B cell (primary cell): ENCODE measurements around the gene PAQR3. TPM values are rescaled to one million over a fixed set of nuclear protein-coding genes. Genes with fewer than 3 reads are reported as not detected.
A peak's percentile ranks its signal among the peaks of the same experiment; 100 is the strongest.

Experiments used
- ATAC-seq: fragments of 200-7000 bp; cut with Tn5 transposase; one replicate; pipeline ENCODE4 v1.10.0; 2021; ENCODE audit warnings: low read depth, mild to moderate bottlenecking, moderate number of reproducible peaks, moderate library complexity
- CTCF ChIA-PET: fragments of 350-600 bp; sonication (Branson Sonifier 250); formaldehyde crosslinking; loops from one replicate; lab custom pipeline; 2021; ENCODE audit warnings: antibody characterized with exemption, inconsistent platforms; lab: Charles Lee
- POLR2A ChIA-PET: fragments of 350-600 bp; sonication (Branson Sonifier 250); formaldehyde crosslinking; loops from one replicate; lab custom pipeline; 2021; ENCODE audit warnings: antibody characterized with exemption; lab: Charles Lee
- DNase-seq: peaks from one replicate; pipeline ENCODE4 v3.0.0; 2013
- H2AFZ ChIP-seq: 2 replicates; pipeline ENCODE4 v1.6.1; 2012; ENCODE audit warnings: mild to moderate bottlenecking, low read depth, low read length; ENCODE audit not compliant: insufficient read depth, poor library complexity, severe bottlenecking
- H3K27ac ChIP-seq, 2 donors: 1 replicate in 1 of 2; 2 replicates in 1 of 2; pipeline ENCODE4 v1.5.1; 2012 to 2013; ENCODE audit warnings: low read length in 2 of 2, mild to moderate bottlenecking in 2 of 2, moderate library complexity in 1 of 2
- H3K27me3 ChIP-seq, 4 experiments: fragments of 200-600 bp in 1 of 4; sonication (generic) in 1 of 4; replicated peaks in 1 of 4; 1 replicate in 2 of 4; 2 replicates in 2 of 4; pipeline versions ENCODE4 v1.6.1 to v1.7.0; 2013 to 2016; ENCODE audit warnings: low read length in 3 of 4, mild to moderate bottlenecking in 2 of 4, mixed read lengths in 1 of 4, moderate library complexity in 1 of 4; ENCODE audit not compliant: insufficient read depth in 4 of 4, control insufficient read depth in 3 of 4; ENCODE audit errors: control extremely low read depth in 1 of 4
- H3K36me3 ChIP-seq, 2 experiments: replicated peaks in 1 of 2; 1 replicate in 1 of 2; 2 replicates in 1 of 2; pipeline versions ENCODE4 v1.6.1 to v1.7.1; 2013; ENCODE audit warnings: low read length in 1 of 2; ENCODE audit not compliant: insufficient read depth in 2 of 2, control insufficient read depth in 1 of 2; ENCODE audit errors: control extremely low read depth in 1 of 2, extremely low read depth in 1 of 2
- H3K4me1 ChIP-seq, 2 donors: fragments of 200-600 bp in 1 of 2; sonication (generic) in 1 of 2; 1 replicate in 1 of 2; 2 replicates in 1 of 2; pipeline versions ENCODE4 v1.5.1 to v1.6.1; 2013 to 2017; ENCODE audit warnings: low read length in 2 of 2; ENCODE audit not compliant: control insufficient read depth in 2 of 2, insufficient read depth in 2 of 2
- H3K4me2 ChIP-seq: replicated peaks from 2 replicates; pipeline ENCODE3; 2012; ENCODE audit warnings: mild to moderate bottlenecking, low read depth, low read length; ENCODE audit not compliant: poor library complexity, severe bottlenecking
- H3K4me3 ChIP-seq, 5 experiments: fragments of 200-600 bp in 1 of 5; sonication (generic) in 1 of 5; 1 replicate in 3 of 5; 2 replicates in 2 of 5; pipeline versions ENCODE4 v1.5.1 to v1.7.0; 2011 to 2016; ENCODE audit warnings: low read length in 4 of 5, mild to moderate bottlenecking in 4 of 5, low read depth in 2 of 5, control low read depth in 1 of 5, moderate library complexity in 1 of 5; ENCODE audit not compliant: insufficient read depth in 1 of 5; ENCODE audit errors: control extremely low read depth in 1 of 5, extremely low read depth in 1 of 5
- H3K79me2 ChIP-seq: fragments of 200-600 bp; sonication (generic); one replicate; pipeline ENCODE4 v1.6.0; 2016; ENCODE audit warnings: low read length; ENCODE audit not compliant: control insufficient read depth, insufficient read depth
- H3K9ac ChIP-seq: fragments of 200-600 bp; sonication (generic); 2 replicates; pipeline ENCODE4 v1.6.1; 2017; ENCODE audit warnings: mild to moderate bottlenecking, low read length, moderate library complexity
- H3K9me3 ChIP-seq, 3 donors: one replicate each; pipeline versions ENCODE4 v1.6.1 to v1.7.1; 2013; ENCODE audit warnings: low read length in 2 of 3; ENCODE audit not compliant: control insufficient read depth in 2 of 3, insufficient read depth in 1 of 3; ENCODE audit errors: control extremely low read depth in 1 of 3
- H4K20me1 ChIP-seq: 2 replicates; pipeline ENCODE4 v1.6.0; 2012; ENCODE audit warnings: mild to moderate bottlenecking, low read length; ENCODE audit not compliant: insufficient read depth, control insufficient read depth, poor library complexity, severe bottlenecking
- H3K27ac Mint-ChIP-seq: one replicate; pipeline ENCODE4 v1.8.0; 2021; ENCODE audit warnings: mixed read lengths
- H3K27me3 Mint-ChIP-seq: one replicate; pipeline ENCODE4 v1.8.0; 2021; ENCODE audit warnings: mixed read lengths
- H3K4me1 Mint-ChIP-seq: one replicate; pipeline ENCODE4 v1.8.0; 2021; ENCODE audit warnings: mixed read lengths
- H3K4me3 Mint-ChIP-seq: one replicate; pipeline ENCODE4 v1.8.0; 2021; ENCODE audit warnings: mixed read lengths
- H3K9me3 Mint-ChIP-seq: one replicate; pipeline ENCODE4 v1.8.0; 2022; ENCODE audit warnings: mixed read lengths; ENCODE audit not compliant: insufficient read depth
- CTCF ChIP-seq: fragments of 200-600 bp; IDR thresholded peaks from one replicate; pipeline ENCODE4 v1.8.0; 2022; ENCODE audit warnings: antibody characterized with exemption, mild to moderate bottlenecking
- EZH2 ChIP-seq: IDR thresholded peaks from 2 replicates; pipeline ENCODE4 v1.6.1; 2012; ENCODE audit warnings: borderline replicate concordance, low read depth, mild to moderate bottlenecking, moderate library complexity, low read length; ENCODE audit not compliant: insufficient read depth, poor library complexity, severe bottlenecking
- WGBS: methylation state at CpG from one replicate; pipeline ENCODE4 v1.1.5; 2013; ENCODE audit warnings: missing lambda C conversion rate; ENCODE audit not compliant: insufficient coverage; 5-methylcytosine and 5-hydroxymethylcytosine counted together
- intact Hi-C: fragments of 100-400 bp; cut with micrococcal nuclease; formaldehyde crosslinking; loops from one replicate; pipeline ENCODE4 v1.10.0; 2022
- polyA plus RNA-seq: library from polyadenylated mRNA; depleted of rRNA; stranded (reverse); fragments of >200 nt; gene quantifications from 2 replicates; pipeline ENCODE4 v1.2.3, GENCODE V29; 2012
- total RNA-seq, 2 donors: library from RNA; stranded (reverse); fragments of 120-200 nt in 1 of 2; gene quantifications; 1 replicate in 1 of 2; 2 replicates in 1 of 2; pipeline versions ENCODE4 v1.2.3 to v1.2.4, GENCODE V29; 2013 to 2022

The PAQR3 gene
- total and polyA plus RNA-seq, 2 donors (not counting 1 experiment from before 2014, with no cell fraction given) = 5.3 to 12.6 TPM

GRCh38 chr4:78936989-78937388, 2.2 kb downstream of the PAQR3 start:
- POLR2A ChIA-PET = no interaction called here
- Histone ChIP-seq H3K9ac (no peak overlapping the region), H3K4me3 (no peak overlapping the region), H3K36me3 (peaks cover 0 to 3% of the 10 kb centered on the region in 2 experiments), H2AFZ (no peak overlapping the region), H3K27me3 (no peaks in the 10 kb centered on the region), H3K4me2 (no peak overlapping the region), H3K79me2 (peaks cover 5% of the 10 kb centered on the region), H3K27ac (no peak overlapping the region), H3K9me3 (no peaks in the 10 kb centered on the region), H3K4me1 (peaks cover 12 to 20% of the 10 kb centered on the region in 2 donors), H4K20me1 (no peaks in the 10 kb centered on the region)
- intact Hi-C loops = loop anchor here (5.0 kb wide), 3 partner anchors 160 to 1780 kb away; partner anchors contain the start of genes BMP2K and CCNG2
- CTCF ChIA-PET = no interaction called here
- H3K4me3 Mint-ChIP-seq = peak overlapping the region; percentile 13
- no peak overlapping the region for H3K27ac Mint-ChIP-seq
- ATAC-seq (no peak), DNase-seq (no peak)
- 93% methylated on average over 3 of the region's 4 CpGs for WGBS
- H3K9me3 Mint-ChIP-seq = no peaks in the 10 kb centered on the region
- peaks cover 1% of the 10 kb centered on the region for H3K27me3 Mint-ChIP-seq
- TF ChIP-seq CTCF (no peak), EZH2 (no peak)
- H3K4me1 Mint-ChIP-seq = peaks cover 26% of the 10 kb centered on the region

- no peaks in the 10 kb centered on the region for H3K9me3 ChIP-seq
- H3K27me3 Mint-ChIP-seq = no peaks in the 10 kb centered on the region
- no peak overlapping the region for H3K4me3 Mint-ChIP-seq
- no peak overlapping the region for H3K27ac ChIP-seq
- no peaks in the 10 kb centered on the region for H3K4me1 ChIP-seq
- H3K9ac ChIP-seq = no peak overlapping the region
- WGBS = 100% methylated on average over 3 of the region's 6 CpGs
- no peak overlapping the region for H3K4me2 ChIP-seq
- H3K9me3 Mint-ChIP-seq = no peaks in the 10 kb centered on the region
- intact Hi-C loops = no loop called here
- ATAC-seq = no peak
- no peak overlapping the region for H3K4me3 ChIP-seq
- POLR2A ChIA-PET = no interaction called here
- H3K4me1 Mint-ChIP-seq = no peaks in the 10 kb centered on the region
- H3K79me2 ChIP-seq = no peaks in the 10 kb centered on the region
- CTCF ChIA-PET = no interaction called here
- no peak overlapping the region for H3K27ac Mint-ChIP-seq
- H2AFZ ChIP-seq = no peak overlapping the region
- DNase-seq = no peak
- peaks cover 4 to 30% of the 10 kb centered on the region in 2 experiments for H3K36me3 ChIP-seq
- TF ChIP-seq CTCF = no peak
- no peak for TF ChIP-seq EZH2
- H4K20me1 ChIP-seq = no peaks in the 10 kb centered on the region
- H3K27me3 ChIP-seq = no peaks in the 10 kb centered on the region
These were observed 9.1 kb downstream of the PAQR3 start for GRCh38 chr4:78930016-78930629.
